Measurements from ENCODE around the gene TMEM115. TPM values are rescaled to one million over a fixed set of nuclear protein-coding genes. Genes with fewer than 3 reads are reported as not detected.

TMEM115 gene
- total and polyA plus RNA-seq, 2 of the 13 experiments (the other 11 are each of a cell fraction or from before 2014, with no cell fraction given): 22.1 to 30.7 TPM

- peak; percentile 45; the same call in 1 of the 2 replicates for TF ChIP-seq ZSCAN29 (CRISPR knock-in tag; conservative IDR thresholded peaks at IDR 0.05)
- no peak for TF ChIP-seq SMAD9 (CRISPR knock-in tag; IDR thresholded peaks at IDR 0.05)
- no peak for TF ChIP-seq SRSF4 (IDR thresholded peaks at IDR 0.05; ENCODE audit: low read depth, low read length, poor library complexity, severe bottlenecking)
- no peak; the same call in 1 of the 2 replicates for TF ChIP-seq KDM3A (CRISPR knock-in tag; IDR thresholded peaks at IDR 0.05; ENCODE audit: low read depth)
- TF ChIP-seq MED8 (CRISPR knock-in tag; IDR thresholded peaks at IDR 0.05; ENCODE audit: insufficient replicate concordance): no peak
- no peak for TF ChIP-seq ZNF142 (CRISPR knock-in tag; IDR thresholded peaks at IDR 0.05)
- TF ChIP-seq GATAD2A (CRISPR knock-in tag; IDR thresholded peaks at IDR 0.05): peak; percentile 53
- peak; percentile 57; the same call in 1 of the 2 replicates for TF ChIP-seq SKIL (CRISPR knock-in tag; IDR thresholded peaks at IDR 0.05; ENCODE audit: borderline replicate concordance)
- TF ChIP-seq DPF2 (CRISPR knock-in tag; IDR thresholded peaks at IDR 0.05; ENCODE audit: borderline replicate concordance, low read depth): no peak
- peak; percentile 24; the same call in 1 of the 2 replicates for TF ChIP-seq TBX2 (CRISPR knock-in tag; IDR thresholded peaks at IDR 0.05; ENCODE audit: borderline replicate concordance)
- TF ChIP-seq ARID3A (IDR thresholded peaks at IDR 0.05; ENCODE audit: low read depth, low read length): no peak
- TF ChIP-seq NPAS2 (CRISPR knock-in tag; IDR thresholded peaks at IDR 0.05; ENCODE audit: borderline replicate concordance): no peak
- TF ChIP-seq ZNF577 (CRISPR knock-in tag; IDR thresholded peaks at IDR 0.05; ENCODE audit: borderline replicate concordance, low read depth): no peak
- TF ChIP-seq ZNF589 (CRISPR knock-in tag; conservative IDR thresholded peaks at IDR 0.05): no peak
- TF ChIP-seq TIGD3 (CRISPR knock-in tag; IDR thresholded peaks at IDR 0.05; ENCODE audit: borderline replicate concordance): 0 out of 2 replicates have a peak, but pooled peaks have one; percentile 79
- TF ChIP-seq FOXA3 (CRISPR knock-in tag; IDR thresholded peaks at IDR 0.05): no peak
- no peak for TF ChIP-seq ZNF850 (CRISPR knock-in tag; conservative IDR thresholded peaks at IDR 0.05)
- no peak for TF ChIP-seq SNAPC2 (CRISPR knock-in tag; IDR thresholded peaks at IDR 0.05)
Measured at GRCh38 chr3:50321336-50322114, 37.8 kb downstream of the TMEM115 start (continued).

Data from HepG2 (cell line).